H1 (cell line): ENCODE data around the gene OTOP1. TPM values are rescaled to one million over a fixed set of nuclear protein-coding genes. Genes with fewer than 3 reads are reported as not detected.
A peak's percentile ranks its signal among the peaks of the same experiment; 100 is the strongest.
"Not testable (repeated sequence)": the region's sequence is repeated elsewhere in the genome, so short reads cannot be mapped to it uniquely, and the experiment has no call there.

Experiments used
- CTCF ChIA-PET: fragments of 300-600 bp; sonication (Branson Sonifier 250); formaldehyde crosslinking; loops from one replicate; lab custom pipeline; 2021; ENCODE audit not compliant: partially characterized antibody; lab: Charles Lee
- POLR2A ChIA-PET: fragments of 300-600 bp; sonication (Branson Sonifier 250); formaldehyde crosslinking; loops from one replicate; lab custom pipeline; 2021; ENCODE audit warnings: inconsistent platforms; ENCODE audit not compliant: partially characterized antibody; lab: Charles Lee
- DNase-seq, 2 experiments: peaks; one replicate each; pipeline versions ENCODE4 v3.0.0 to v3.0.0-alpha.2; 2010 to 2022; ENCODE audit warnings: low spot score in 2 of 2, low read depth in 1 of 2, mixed read lengths in 1 of 2
- FAIRE-seq: peaks from 2 replicates; lab custom pipeline; 2011; peaks lifted over from hg19 to GRCh38; lab: Jason Lieb, UNC
- H2AFZ ChIP-seq: 2 replicates; pipeline ENCODE4 v1.8.1; 2012; ENCODE audit warnings: low read length, inconsistent platforms
- H2AK5ac ChIP-seq: 2 replicates; pipeline ENCODE4 v1.6.1; 2013; ENCODE audit warnings: low read depth, low read length
- H2BK120ac ChIP-seq: replicated peaks from 2 replicates; pipeline ENCODE3; 2013; ENCODE audit warnings: low read depth, low read length, inconsistent platforms
- H2BK12ac ChIP-seq: 2 replicates; pipeline ENCODE4 v1.6.1; 2013; ENCODE audit warnings: low read depth, low read length
- H2BK15ac ChIP-seq: 2 replicates; pipeline ENCODE4 v1.6.1; 2013; ENCODE audit warnings: low read length
- H2BK20ac ChIP-seq: 2 replicates; pipeline ENCODE4 v1.6.1; 2013; ENCODE audit warnings: low read length
- H2BK5ac ChIP-seq: 2 replicates; pipeline ENCODE4 v1.6.1; 2013; ENCODE audit warnings: low read depth, low read length
- H3K14ac ChIP-seq: 2 replicates; pipeline ENCODE4 v1.6.1; 2013; ENCODE audit warnings: inconsistent platforms; ENCODE audit not compliant: insufficient read length
- H3K18ac ChIP-seq: 2 replicates; pipeline ENCODE4 v1.6.1; 2013; ENCODE audit warnings: low read length; ENCODE audit errors: extremely low read depth
- H3K23ac ChIP-seq: 2 replicates; pipeline ENCODE4 v1.6.1; 2013; ENCODE audit warnings: inconsistent platforms; ENCODE audit not compliant: insufficient read length
- H3K23me2 ChIP-seq: 2 replicates; pipeline ENCODE4 v1.6.1; 2013; ENCODE audit warnings: low read depth, low read length
- H3K27ac ChIP-seq: 2 replicates; pipeline ENCODE4 v1.6.1; 2011; ENCODE audit warnings: low read depth, low read length, inconsistent platforms
- H3K27me3 ChIP-seq, 4 experiments: replicated peaks in 1 of 4; 1 replicate in 1 of 4; 2 replicates in 3 of 4; pipeline versions ENCODE4 v1.6.1 to v1.8.1; 2011 to 2013; ENCODE audit warnings: low read length in 3 of 4, mild to moderate bottlenecking in 3 of 4, inconsistent platforms in 2 of 4, mixed read lengths in 2 of 4, moderate library complexity in 1 of 4; ENCODE audit not compliant: control insufficient read depth in 3 of 4, insufficient read depth in 3 of 4; ENCODE audit errors: extremely low read depth in 1 of 4
- H3K36me3 ChIP-seq, 4 experiments: 2 replicates each; pipeline versions ENCODE4 v1.6.1 to v1.8.1; 2011 to 2013; ENCODE audit warnings: mild to moderate bottlenecking in 4 of 4, low read length in 3 of 4, moderate library complexity in 2 of 4, control low read depth in 1 of 4, inconsistent platforms in 1 of 4; ENCODE audit not compliant: insufficient read depth in 4 of 4, control insufficient read depth in 2 of 4
- H3K4ac ChIP-seq: replicated peaks from 2 replicates; pipeline ENCODE3; 2013; ENCODE audit warnings: low read length, low read depth, mixed read lengths, inconsistent platforms; ENCODE audit not compliant: insufficient read length
- H3K4me1 ChIP-seq, 4 experiments: replicated peaks in 1 of 4; 1 replicate in 1 of 4; 2 replicates in 3 of 4; pipeline versions ENCODE4 v1.6.1 to v1.8.1; 2011 to 2013; ENCODE audit warnings: low read length in 3 of 4, inconsistent platforms in 2 of 4, mixed read lengths in 1 of 4; ENCODE audit not compliant: insufficient read depth in 4 of 4, control insufficient read depth in 3 of 4
- H3K4me2 ChIP-seq, 2 experiments: 2 replicates each; pipeline versions ENCODE4 v1.6.1 to v1.8.1; 2011 to 2013; ENCODE audit warnings: low read depth in 2 of 2, low read length in 2 of 2, control low read depth in 1 of 2, inconsistent platforms in 1 of 2, mild to moderate bottlenecking in 1 of 2; ENCODE audit not compliant: insufficient read depth in 1 of 2
- H3K4me3 ChIP-seq, 4 experiments: fragments of 200-600, 300-600 bp in 1 of 4; sonication (generic), shearing (Covaris generic), sonication (Bioruptor Twin) in 1 of 4; 2 replicates each; pipeline versions ENCODE4 v1.5.1 to v1.8.1; 2011 to 2016; ENCODE audit warnings: low read length in 4 of 4, low read depth in 3 of 4, control low read depth in 2 of 4, inconsistent platforms in 2 of 4, mild to moderate bottlenecking in 2 of 4, mixed read lengths in 1 of 4, moderate library complexity in 1 of 4; ENCODE audit not compliant: insufficient read depth in 2 of 4; ENCODE audit errors: extremely low read depth in 1 of 4
- H3K56ac ChIP-seq: replicated peaks from 2 replicates; pipeline ENCODE3; 2013; ENCODE audit warnings: low read depth, mild to moderate bottlenecking, mixed read lengths, low read length, inconsistent platforms; ENCODE audit not compliant: insufficient read length
- H3K79me1 ChIP-seq: 2 replicates; pipeline ENCODE4 v1.6.1; 2013; ENCODE audit warnings: low read depth, low read length, control low read depth
- H3K79me2 ChIP-seq, 2 experiments: 2 replicates each; pipeline versions ENCODE4 v1.6.1 to v1.8.1; 2012 to 2013; ENCODE audit warnings: low read length in 2 of 2, mild to moderate bottlenecking in 2 of 2, inconsistent platforms in 1 of 2; ENCODE audit not compliant: insufficient read depth in 2 of 2, control insufficient read depth in 1 of 2
- H3K9ac ChIP-seq, 4 experiments: replicated peaks in 1 of 4; 1 replicate in 1 of 4; 2 replicates in 3 of 4; pipeline versions ENCODE4 v1.6.1 to v1.8.1; 2011 to 2013; ENCODE audit warnings: low read depth in 3 of 4, low read length in 3 of 4, control low read depth in 2 of 4, mild to moderate bottlenecking in 2 of 4, moderate library complexity in 2 of 4, inconsistent platforms in 1 of 4; ENCODE audit errors: extremely low read depth in 1 of 4
- H3K9me3 ChIP-seq, 2 experiments: 2 replicates each; pipeline versions ENCODE4 v1.6.1 to v1.8.1; 2012 to 2013; ENCODE audit warnings: mild to moderate bottlenecking in 2 of 2, moderate library complexity in 2 of 2, control low read depth in 1 of 2, inconsistent platforms in 1 of 2, low read depth in 1 of 2, low read length in 1 of 2, mixed read lengths in 1 of 2; ENCODE audit not compliant: insufficient read depth in 2 of 2
- H4K20me1 ChIP-seq, 2 experiments: replicated peaks in 1 of 2; 2 replicates each; pipeline versions ENCODE3 to v1.8.1; 2011 to 2013; ENCODE audit warnings: inconsistent platforms in 2 of 2, low read length in 2 of 2, mild to moderate bottlenecking in 1 of 2; ENCODE audit not compliant: insufficient read depth in 2 of 2, control insufficient read depth in 1 of 2
- H4K5ac ChIP-seq: 2 replicates; pipeline ENCODE4 v1.6.1; 2013; ENCODE audit warnings: low read length, low read depth, mixed read lengths, inconsistent platforms; ENCODE audit not compliant: insufficient read length
- H4K8ac ChIP-seq: 2 replicates; pipeline ENCODE4 v1.8.0; 2013; ENCODE audit warnings: mild to moderate bottlenecking, moderate library complexity, low read length, inconsistent platforms; ENCODE audit not compliant: insufficient read depth; ENCODE audit errors: extremely low read depth
- H4K91ac ChIP-seq: replicated peaks from 2 replicates; pipeline ENCODE3; 2013; ENCODE audit warnings: low read length, mixed read lengths, inconsistent platforms; ENCODE audit not compliant: insufficient read length
- RAD21 ChIP-seq, 2 experiments: IDR thresholded peaks in 1 of 2; conservative IDR thresholded peaks in 1 of 2; 2 replicates each; pipeline ENCODE4 v1.6.1; 2011; ENCODE audit warnings: low read depth in 2 of 2, low read length in 2 of 2, improper control_type of control experiment in 1 of 2, inconsistent platforms in 1 of 2, mild to moderate bottlenecking in 1 of 2, moderate library complexity in 1 of 2
- WGBS, 2 experiments: shearing (Covaris generic) in 1 of 2; methylation state at CpG; one replicate each; pipeline versions ENCODE4 v1.1.6 to v1.1.7; 2013 to 2015; ENCODE audit warnings: low lambda C conversion rate in 2 of 2, mixed read lengths in 2 of 2, inconsistent platforms in 1 of 2, low coverage in 1 of 2, missing lambda C conversion rate in 1 of 2; ENCODE audit not compliant: insufficient replicate concordance in 2 of 2, insufficient coverage in 1 of 2, insufficient read length in 1 of 2; ENCODE audit errors: extremely low coverage in 1 of 2, missing lambda C conversion rate in 1 of 2; 5-methylcytosine and 5-hydroxymethylcytosine counted together
- polyA plus RNA-seq, 7 experiments: library from polyadenylated mRNA; depleted of rRNA in 3 of 7; stranded (reverse) in 5 of 7; unstranded in 2 of 7; fragments of >200 nt in 5 of 7; fragments of 200-250 nt in 2 of 7; gene quantifications; 1 replicate in 5 of 7; 2 replicates in 1 of 7; 4 replicates in 1 of 7; pipeline versions ENCODE4 v1.2.1 to v1.2.3, GENCODE V29; 2011 to 2013; ENCODE audit warnings: missing spikeins in 2 of 7, mixed read lengths in 2 of 7
- total RNA-seq: library from RNA; stranded (reverse); fragmentation: NEBNext Ultra II Directional; extraction: Animal tissue kit (Norgen Biotek cat#: 25700); gene quantifications from 2 replicates; pipeline ENCODE4 v1.2.1, GENCODE V29; 2021
- TF ChIP-seq, protein P1 (sequence below): IDR thresholded peaks from 2 replicates; pipeline ENCODE4 v1.6.1; 2012; ENCODE audit warnings: inconsistent platforms

Gene OTOP1
- total and polyA plus RNA-seq, 2 of the 8 experiments (the other 6 are each of a cell fraction or from before 2014, with no cell fraction given), result not detected

DNA sequence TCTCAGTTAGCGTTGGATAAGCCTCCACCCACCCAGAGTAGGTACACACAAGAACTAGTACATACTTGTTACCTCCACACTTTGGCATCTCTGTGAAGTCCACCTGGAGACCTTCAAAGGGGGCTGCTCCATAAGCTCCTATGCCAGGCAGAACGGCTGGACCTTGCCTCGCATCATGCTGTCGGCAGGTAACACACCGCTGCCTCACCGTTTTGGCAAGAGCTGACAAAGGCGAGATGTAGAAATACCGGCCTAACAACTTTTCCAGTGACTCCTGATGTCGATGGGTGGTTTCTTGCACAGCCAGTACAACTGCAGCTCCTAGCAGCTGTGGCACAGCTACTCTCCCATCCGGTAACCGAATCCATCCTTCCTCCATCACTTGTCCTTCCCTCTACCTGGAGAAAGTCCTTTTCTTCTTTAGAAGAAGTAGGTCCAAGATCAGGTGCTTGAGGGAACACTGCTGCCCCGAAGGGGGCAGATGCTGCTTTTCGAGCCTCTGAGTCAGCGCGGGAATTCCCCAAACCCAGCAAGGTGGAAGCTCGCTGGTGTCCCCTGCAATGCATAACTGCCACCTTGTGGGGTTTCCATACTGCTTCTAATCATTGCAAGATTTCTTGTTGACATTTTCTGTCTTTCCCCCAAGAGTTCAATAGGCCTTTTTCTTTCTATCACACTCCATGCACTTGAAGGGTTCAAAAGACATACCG lies 65.6 kb downstream of the OTOP1 start:
- DNase-seq, H2BK120ac ChIP-seq, H3K79me2 ChIP-seq, H3K4me2 ChIP-seq, H3K14ac ChIP-seq, H2AFZ ChIP-seq, H2BK20ac ChIP-seq, H3K23me2 ChIP-seq, H3K9me3 ChIP-seq, H4K5ac ChIP-seq, H4K91ac ChIP-seq, H3K79me1 ChIP-seq, H3K4ac ChIP-seq, H2AK5ac ChIP-seq, H3K9ac ChIP-seq, POLR2A ChIA-PET, H4K20me1 ChIP-seq, H2BK15ac ChIP-seq, H2BK12ac ChIP-seq, H3K4me3 ChIP-seq, H3K36me3 ChIP-seq, H3K23ac ChIP-seq, H3K27me3 ChIP-seq, FAIRE-seq, H3K56ac ChIP-seq, H4K8ac ChIP-seq, H3K18ac ChIP-seq, H3K4me1 ChIP-seq, H2BK5ac ChIP-seq, H3K27ac ChIP-seq: not testable (repeated sequence)
- TF ChIP-seq, protein P1, sequence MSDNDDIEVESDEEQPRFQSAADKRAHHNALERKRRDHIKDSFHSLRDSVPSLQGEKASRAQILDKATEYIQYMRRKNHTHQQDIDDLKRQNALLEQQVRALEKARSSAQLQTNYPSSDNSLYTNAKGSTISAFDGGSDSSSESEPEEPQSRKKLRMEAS, result 0 out of 2 replicates have a peak, but pooled peaks have one; percentile 20
- peak in 1 of 2 experiments; percentile 6; a peak in 1 of 4 replicates for TF ChIP-seq RAD21 (IDR thresholded peaks at IDR 0.05 in 1 of 2, conservative IDR thresholded peaks at IDR 0.05 in 1 of 2; ENCODE audit: low read depth in 2 of 2, low read length in 2 of 2)
- CTCF ChIA-PET, result interaction anchor here (1.0 to 1.8 kb wide), 4 partner anchors 9 to 218 kb away, joined by 3 to 8 read pairs (median 3); no protein-coding TSS in a partner anchor
- 74% methylated on average over 17 of the region's 17 CpGs; no CpG with 5 or more reads in 1 of the 2 experiments for WGBS, 2 experiments
